Measurements from ENCODE around the gene TLR9. TPM values are rescaled to one million over a fixed set of nuclear protein-coding genes. Genes with fewer than 3 reads are reported as not detected.

TLR9 gene
- total and polyA plus RNA-seq, 9 of the 15 experiments (the other 6 are each of a cell fraction or from before 2014, with no cell fraction given): not detected

GRCh38 chr3:52196977-52197376, 28.5 kb downstream of the TLR9 start:
- intact Hi-C loops (cut with micrococcal nuclease): no loop called here

More at GRCh38 chr3:52196977-52197376, 28.5 kb downstream of the TLR9 start:
- TF ChIP-seq ZNF699 (CRISPR knock-in tag; IDR thresholded peaks at IDR 0.05; ENCODE audit: insufficient replicate concordance) (no peak), EGR1 (conservative IDR thresholded peaks at IDR 0.05) (no peak), DACH1 (IDR thresholded peaks at IDR 0.05; ENCODE audit: partially characterized antibody) (no peak), ARID4B (CRISPR knock-in tag; IDR thresholded peaks at IDR 0.05) (no peak), PRMT5 (CRISPR knock-in tag; IDR thresholded peaks at IDR 0.05) (no peak), HCFC1 (IDR thresholded peaks at IDR 0.05; ENCODE audit: low read depth, low read length) (no peak)
- FAIRE-seq (no peak), DNase-seq (ENCODE audit: extremely low read depth in 1 of 4, low spot score in 3 of 4) (no peak), ATAC-seq (no peak)
- no peaks in the 10 kb centered on the region for H3K9me3 ChIP-seq (replicated peaks; ENCODE audit: control insufficient read depth, insufficient read depth, low read depth, low read length)
- H3K4me2 ChIP-seq (ENCODE audit: insufficient read depth, low read length): no peak overlapping the region
- no peak overlapping the region for H3K27ac ChIP-seq (ENCODE audit: extremely low read depth, low read depth, low read length)
- H2AFZ ChIP-seq (ENCODE audit: low read depth, low read length): no peak overlapping the region; the same call in 1 of the 2 replicates
- H3K9ac ChIP-seq (ENCODE audit: insufficient read depth in 1 of 2, low read depth in 2 of 2, low read length in 2 of 2): peak overlapping the region in 1 of 2 experiments; percentile 96; a peak in 1 of 4 replicates
- H3K4me1 ChIP-seq (replicated peaks in 1 of 2; ENCODE audit: control insufficient read depth in 2 of 2, insufficient read depth in 2 of 2, low read length in 2 of 2): peaks cover 22 to 31% of the 10 kb centered on the region in 2 experiments; a peak in 4 of 5 replicates
- no peaks in the 10 kb centered on the region for H3K27me3 ChIP-seq (ENCODE audit: control insufficient read depth in 2 of 2, insufficient read depth in 2 of 2, low read length in 2 of 2)
- peaks cover 16% of the 10 kb centered on the region for H3K79me2 ChIP-seq (ENCODE audit: control insufficient read depth, insufficient read depth, low read length)
- WGBS (ENCODE audit: insufficient coverage, low coverage, missing lambda C conversion rate): 38% methylated on average over 3 of the region's 3 CpGs
- POLR2A ChIA-PET: interaction anchor here (0.7 to 1.4 kb wide), 5 partner anchors 8 to 963 kb away, joined by 3 to 4 read pairs (median 4); partner anchors contain the start of gene POC1A
- no peak overlapping the region for H3K4me3 ChIP-seq
- H3K9me1 ChIP-seq (ENCODE audit: control insufficient read depth, insufficient read depth, low read length): no peaks in the 10 kb centered on the region
- peaks cover 29% of the 10 kb centered on the region; the same call in 2 of the 3 replicates for H3K36me3 ChIP-seq (ENCODE audit: control insufficient read depth, insufficient read depth, low read length)
- CTCF ChIA-PET (ENCODE audit: low intra/inter-chr PET ratio): no interaction called here
- H4K20me1 ChIP-seq (replicated peaks; ENCODE audit: control insufficient read depth, insufficient read depth, low read length): no peaks in the 10 kb centered on the region
- BruUV-seq (replicated peaks): no TSS peak
- in situ Hi-C loops (cut with MboI): no loop called here

Data from K562 (cell line).